GM23338 (cell line): ENCODE data around the gene LNP1.

Source experiments
- CREB1 ChIP-seq: fragments of 250-450 bp; sonication (Bioruptor Pico); IDR thresholded peaks from 2 replicates; pipeline ENCODE4 v1.5.0; 2020; ENCODE audit warnings: low read depth, mild to moderate bottlenecking, moderate library complexity
- CTCF ChIP-seq, 2 experiments: fragments of 200-600 bp in 1 of 2; sonication (generic) in 1 of 2; conservative IDR thresholded peaks; 2 replicates each; pipeline versions ENCODE4 v1.5.1 to v1.6.1; 2016 to 2017; ENCODE audit warnings: antibody characterized with exemption in 2 of 2, low read depth in 2 of 2, mild to moderate bottlenecking in 2 of 2, moderate library complexity in 1 of 2
- EZH2 ChIP-seq: fragments of 200-600 bp; sonication (generic); IDR thresholded peaks from one replicate; pipeline ENCODE4 v1.8.0; 2017; ENCODE audit warnings: antibody characterized with exemption, mild to moderate bottlenecking, low read depth; ENCODE audit not compliant: unreplicated experiment
- EZH2phosphoT487 ChIP-seq: fragments of 200-600 bp; sonication (generic); IDR thresholded peaks from one replicate; pipeline ENCODE4 v1.8.1; 2018; ENCODE audit warnings: antibody characterized with exemption; ENCODE audit not compliant: unreplicated experiment
- JUNB ChIP-seq: IDR thresholded peaks from one replicate; pipeline ENCODE4 v1.6.1; 2016; ENCODE audit warnings: antibody characterized with exemption; ENCODE audit not compliant: unreplicated experiment
- NANOG ChIP-seq: IDR thresholded peaks from 2 replicates; pipeline ENCODE4 v1.6.1; 2016; ENCODE audit warnings: antibody characterized with exemption, borderline replicate concordance
- POLR2AphosphoS5 ChIP-seq: IDR thresholded peaks from 2 replicates; pipeline ENCODE4 v1.6.1; 2016; ENCODE audit warnings: antibody characterized with exemption, low read depth
- STAT1 ChIP-seq: IDR thresholded peaks from one replicate; pipeline ENCODE4 v1.6.1; 2016; ENCODE audit warnings: antibody characterized with exemption; ENCODE audit not compliant: unreplicated experiment
- ZNF114 ChIP-seq: fragments of 250-450 bp; sonication (Bioruptor Pico); IDR thresholded peaks from 2 replicates; pipeline ENCODE4 v1.5.0; 2020; ENCODE audit warnings: mild to moderate bottlenecking, moderate library complexity
- ZNF331 ChIP-seq: fragments of 250-450 bp; sonication (Bioruptor Pico); IDR thresholded peaks from 2 replicates; pipeline ENCODE4 v1.5.0; 2020; ENCODE audit warnings: low read depth, mild to moderate bottlenecking, moderate library complexity
- ZNF462 ChIP-seq: fragments of 250-450 bp; sonication (Bioruptor Pico); IDR thresholded peaks from 2 replicates; pipeline ENCODE4 v1.5.0; 2020; ENCODE audit warnings: mild to moderate bottlenecking, moderate library complexity
- TF ChIP-seq, protein P1 (sequence below): IDR thresholded peaks from 2 replicates; pipeline ENCODE4 v1.6.1; 2016; ENCODE audit warnings: antibody characterized with exemption
- TF ChIP-seq, protein P2 (sequence below): IDR thresholded peaks from one replicate; pipeline ENCODE4 v1.6.1; 2018; ENCODE audit warnings: antibody characterized with exemption; ENCODE audit not compliant: unreplicated experiment

GRCh38 chr3:100400419-100400779 is 940 bp upstream of the LNP1 start:
- TF ChIP-seq EZH2 (no peak), CTCF (conservative IDR thresholded peaks at IDR 0.05; ENCODE audit: low read depth in 2 of 2) (no peak), ZNF331 (CRISPR knock-in tag) (no peak), JUNB (no peak), POLR2AphosphoS5 (no peak), EZH2phosphoT487 (no peak), ZNF114 (no peak), CREB1 (no peak), NANOG (no peak), STAT1 (no peak), ZNF462 (CRISPR knock-in tag) (no peak)
- TF ChIP-seq, protein P1, sequence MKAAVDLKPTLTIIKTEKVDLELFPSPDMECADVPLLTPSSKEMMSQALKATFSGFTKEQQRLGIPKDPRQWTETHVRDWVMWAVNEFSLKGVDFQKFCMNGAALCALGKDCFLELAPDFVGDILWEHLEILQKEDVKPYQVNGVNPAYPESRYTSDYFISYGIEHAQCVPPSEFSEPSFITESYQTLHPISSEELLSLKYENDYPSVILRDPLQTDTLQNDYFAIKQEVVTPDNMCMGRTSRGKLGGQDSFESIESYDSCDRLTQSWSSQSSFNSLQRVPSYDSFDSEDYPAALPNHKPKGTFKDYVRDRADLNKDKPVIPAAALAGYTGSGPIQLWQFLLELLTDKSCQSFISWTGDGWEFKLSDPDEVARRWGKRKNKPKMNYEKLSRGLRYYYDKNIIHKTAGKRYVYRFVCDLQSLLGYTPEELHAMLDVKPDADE = no peak
- TF ChIP-seq, protein P2, sequence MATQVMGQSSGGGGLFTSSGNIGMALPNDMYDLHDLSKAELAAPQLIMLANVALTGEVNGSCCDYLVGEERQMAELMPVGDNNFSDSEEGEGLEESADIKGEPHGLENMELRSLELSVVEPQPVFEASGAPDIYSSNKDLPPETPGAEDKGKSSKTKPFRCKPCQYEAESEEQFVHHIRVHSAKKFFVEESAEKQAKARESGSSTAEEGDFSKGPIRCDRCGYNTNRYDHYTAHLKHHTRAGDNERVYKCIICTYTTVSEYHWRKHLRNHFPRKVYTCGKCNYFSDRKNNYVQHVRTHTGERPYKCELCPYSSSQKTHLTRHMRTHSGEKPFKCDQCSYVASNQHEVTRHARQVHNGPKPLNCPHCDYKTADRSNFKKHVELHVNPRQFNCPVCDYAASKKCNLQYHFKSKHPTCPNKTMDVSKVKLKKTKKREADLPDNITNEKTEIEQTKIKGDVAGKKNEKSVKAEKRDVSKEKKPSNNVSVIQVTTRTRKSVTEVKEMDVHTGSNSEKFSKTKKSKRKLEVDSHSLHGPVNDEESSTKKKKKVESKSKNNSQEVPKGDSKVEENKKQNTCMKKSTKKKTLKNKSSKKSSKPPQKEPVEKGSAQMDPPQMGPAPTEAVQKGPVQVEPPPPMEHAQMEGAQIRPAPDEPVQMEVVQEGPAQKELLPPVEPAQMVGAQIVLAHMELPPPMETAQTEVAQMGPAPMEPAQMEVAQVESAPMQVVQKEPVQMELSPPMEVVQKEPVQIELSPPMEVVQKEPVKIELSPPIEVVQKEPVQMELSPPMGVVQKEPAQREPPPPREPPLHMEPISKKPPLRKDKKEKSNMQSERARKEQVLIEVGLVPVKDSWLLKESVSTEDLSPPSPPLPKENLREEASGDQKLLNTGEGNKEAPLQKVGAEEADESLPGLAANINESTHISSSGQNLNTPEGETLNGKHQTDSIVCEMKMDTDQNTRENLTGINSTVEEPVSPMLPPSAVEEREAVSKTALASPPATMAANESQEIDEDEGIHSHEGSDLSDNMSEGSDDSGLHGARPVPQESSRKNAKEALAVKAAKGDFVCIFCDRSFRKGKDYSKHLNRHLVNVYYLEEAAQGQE = no peak
